DND-41 (cell line): Measurements from ENCODE around the gene FRA10AC1.

Experiments used
- EZH2 ChIP-seq: IDR thresholded peaks from 3 replicates; pipeline ENCODE4 v1.6.1; 2012; ENCODE audit warnings: borderline replicate concordance, low read depth, mild to moderate bottlenecking, moderate library complexity, low read length, inconsistent platforms; ENCODE audit not compliant: severe bottlenecking
- TF ChIP-seq, protein P1 (sequence below): IDR thresholded peaks from 2 replicates; pipeline ENCODE4 v1.5.1; 2012; ENCODE audit warnings: borderline replicate concordance, low read length, moderate library complexity, mild to moderate bottlenecking; ENCODE audit not compliant: poor library complexity, severe bottlenecking; ENCODE audit errors: extremely low read depth

DNA sequence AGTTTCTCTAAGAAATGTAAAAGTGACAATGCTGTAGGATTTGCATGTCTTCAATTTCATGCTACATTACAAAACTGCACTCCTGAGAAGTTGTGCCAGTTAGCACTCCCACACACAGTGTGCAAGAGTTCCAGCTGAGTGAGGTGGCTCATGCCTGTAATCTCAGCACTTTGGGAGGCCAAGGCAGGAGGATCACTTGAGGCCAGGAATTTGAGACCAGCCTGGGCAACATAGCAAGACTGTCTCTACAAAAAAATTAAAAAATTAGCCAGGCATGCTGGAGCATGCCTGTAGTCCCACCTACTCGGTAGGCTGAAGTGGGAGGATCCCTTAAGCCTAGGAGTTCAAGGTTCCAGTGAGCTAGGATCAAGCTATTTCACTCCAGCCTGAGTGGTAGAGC lies 44.6 kb downstream of the FRA10AC1 start:
- TF ChIP-seq, protein P1, sequence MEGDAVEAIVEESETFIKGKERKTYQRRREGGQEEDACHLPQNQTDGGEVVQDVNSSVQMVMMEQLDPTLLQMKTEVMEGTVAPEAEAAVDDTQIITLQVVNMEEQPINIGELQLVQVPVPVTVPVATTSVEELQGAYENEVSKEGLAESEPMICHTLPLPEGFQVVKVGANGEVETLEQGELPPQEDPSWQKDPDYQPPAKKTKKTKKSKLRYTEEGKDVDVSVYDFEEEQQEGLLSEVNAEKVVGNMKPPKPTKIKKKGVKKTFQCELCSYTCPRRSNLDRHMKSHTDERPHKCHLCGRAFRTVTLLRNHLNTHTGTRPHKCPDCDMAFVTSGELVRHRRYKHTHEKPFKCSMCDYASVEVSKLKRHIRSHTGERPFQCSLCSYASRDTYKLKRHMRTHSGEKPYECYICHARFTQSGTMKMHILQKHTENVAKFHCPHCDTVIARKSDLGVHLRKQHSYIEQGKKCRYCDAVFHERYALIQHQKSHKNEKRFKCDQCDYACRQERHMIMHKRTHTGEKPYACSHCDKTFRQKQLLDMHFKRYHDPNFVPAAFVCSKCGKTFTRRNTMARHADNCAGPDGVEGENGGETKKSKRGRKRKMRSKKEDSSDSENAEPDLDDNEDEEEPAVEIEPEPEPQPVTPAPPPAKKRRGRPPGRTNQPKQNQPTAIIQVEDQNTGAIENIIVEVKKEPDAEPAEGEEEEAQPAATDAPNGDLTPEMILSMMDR = no peak
- no peak for TF ChIP-seq EZH2
